GM03348 (cell line): ENCODE results near the gene ERN1.

ENCODE experiments used
- DNase-seq: peaks from one replicate; pipeline ENCODE4 v3.0.0; 2012; ENCODE audit warnings: low spot score

ERN1 gene

GRCh38 chr17:64004218-64004770, 125.7 kb downstream of the ERN1 start:
- no peak for DNase-seq

- no peak for DNase-seq
Observed at GRCh38 chr17:64003526-64004121, 126.3 kb downstream of the ERN1 start.

- DNase-seq = no peak
Observed at GRCh38 chr17:64002658-64003525, 127.1 kb downstream of the ERN1 start.

- DNase-seq = no peak
Observed at GRCh38 chr17:64001763-64002529, 128.0 kb downstream of the ERN1 start.

- no peak for DNase-seq
Observed at GRCh38 chr17:64001091-64001579, 128.8 kb downstream of the ERN1 start.

GRCh38 chr17:63999680-64000531, 130.0 kb downstream of the ERN1 start:
- no peak for DNase-seq

GRCh38 chr17:63998721-63999679, 130.9 kb downstream of the ERN1 start:
- DNase-seq = no peak

GRCh38 chr17:63998050-63998720, 131.8 kb downstream of the ERN1 start, which contains the start of gene PRR29:
TSS of gene PRR29 (plus strand) at chr17:63998351. CDS start at chr17:63998365, 14 bp downstream.
- DNase-seq = peak; percentile 93

GRCh38 chr17:63997341-63998048, 132.4 kb downstream of the ERN1 start:
- DNase-seq = peak; percentile 2

- DNase-seq = no peak
Observed at GRCh38 chr17:63996430-63997182, 133.3 kb downstream of the ERN1 start.

- DNase-seq = no peak
Observed at GRCh38 chr17:63995626-63996025, 134.3 kb downstream of the ERN1 start.

- DNase-seq = no peak
Observed at GRCh38 chr17:63993368-63993985, 136.5 kb downstream of the ERN1 start.

- no peak for DNase-seq
Observed at GRCh38 chr17:63991611-63992010, 138.3 kb downstream of the ERN1 start.

GRCh38 chr17:63989622-63990345, 140.2 kb downstream of the ERN1 start:
- no peak for DNase-seq
